BLaER1 treated with 17β-estradiol and CSF1 and Interleukin-3, amounts not matched to agents 10 nM and 100 nM (cell line): ENCODE results near the gene GPR108.
"Not testable (repeated sequence)": the region's sequence is repeated elsewhere in the genome, so short reads cannot be mapped to it uniquely, and the experiment has no call there.

Source experiments
- H3K27ac ChIP-seq, 11 experiments: shearing (Covaris generic); formaldehyde crosslinking; 2 replicates each; pipeline ENCODE4 v1.8.1; 2022
- H3K27me3 ChIP-seq, 11 experiments: shearing (Covaris generic); formaldehyde crosslinking; 2 replicates each; pipeline ENCODE4 v1.8.1; 2022
- H3K36me3 ChIP-seq, 11 experiments: shearing (Covaris generic); formaldehyde crosslinking; 2 replicates each; pipeline ENCODE4 v1.8.1; 2022
- H3K4me1 ChIP-seq, 10 experiments: shearing (Covaris generic); formaldehyde crosslinking; 2 replicates each; pipeline ENCODE4 v1.8.1; 2022
- H3K4me2 ChIP-seq, 11 experiments: shearing (Covaris generic); formaldehyde crosslinking; 2 replicates each; pipeline ENCODE4 v1.8.1; 2022
- H3K4me3 ChIP-seq, 10 experiments: shearing (Covaris generic); formaldehyde crosslinking; 2 replicates each; pipeline ENCODE4 v1.8.1; 2022
- H3K9ac ChIP-seq, 11 experiments: shearing (Covaris generic); formaldehyde crosslinking; 2 replicates each; pipeline ENCODE4 v1.8.1; 2022
- H3K9me3 ChIP-seq, 11 experiments: shearing (Covaris generic); formaldehyde crosslinking; replicated peaks in 1 of 11; 2 replicates each; pipeline ENCODE4 v1.8.1; 2022
- H4K20me1 ChIP-seq, 11 experiments: shearing (Covaris generic); formaldehyde crosslinking; 2 replicates each; pipeline ENCODE4 v1.8.1; 2022
- Cebpa-rat ChIP-seq, 11 experiments: shearing (Covaris generic); IDR thresholded peaks; 2 replicates each; pipeline ENCODE4 v1.8.1; 2022

Gene GPR108

GRCh38 chr19:6767081-6767356 lies 29.6 kb upstream of the GPR108 start:
- peak overlapping the region; percentile 90 to 100 (median 98) for H3K4me2 ChIP-seq
- peak overlapping the region; percentile 60 to 80 (median 68) for H3K4me3 ChIP-seq
- TF ChIP-seq Cebpa-rat (IDR thresholded peaks at IDR 0.05), result no peak
- H4K20me1 ChIP-seq, result no peaks in the 10 kb centered on the region
- H3K9me3 ChIP-seq, result no peaks in the 10 kb centered on the region
- H3K27me3 ChIP-seq, result no peaks in the 10 kb centered on the region
- peak overlapping the region in 10 of 11 experiments; percentile 39 to 74 (median 62); a peak in 20 of 22 replicates for H3K27ac ChIP-seq
- no peaks in the 10 kb centered on the region for H3K36me3 ChIP-seq
- H3K9ac ChIP-seq, result peak overlapping the region; percentile 58 to 79 (median 74)
- H3K4me1 ChIP-seq, result peaks cover 28 to 49% (median 37%) of the 10 kb centered on the region in 10 experiments

GRCh38 chr19:6766357-6767080 lies 29.1 kb upstream of the GPR108 start:
- H3K27ac ChIP-seq, result peak overlapping the region in 7 of 11 experiments; percentile 57 to 74 (median 67); a peak in 12 of 22 replicates
- peak overlapping the region; percentile 60 to 80 (median 68) for H3K4me3 ChIP-seq

GRCh38 chr19:6765738-6766356 lies 28.5 kb upstream of the GPR108 start:
- peaks cover 0 to 5% (median 0%) of the 10 kb centered on the region in 11 experiments; a peak in 8 of 22 replicates for H3K9me3 ChIP-seq
- peaks cover 24 to 40% (median 29%) of the 10 kb centered on the region in 10 experiments for H3K4me1 ChIP-seq
- H3K4me2 ChIP-seq, result peak overlapping the region; percentile 90 to 100 (median 98)
- no peaks in the 10 kb centered on the region for H4K20me1 ChIP-seq
- H3K4me3 ChIP-seq, result no peak overlapping the region
- H3K36me3 ChIP-seq, result no peaks in the 10 kb centered on the region; a peak in 1 of 22 replicates
- no peak for TF ChIP-seq Cebpa-rat (IDR thresholded peaks at IDR 0.05)
- peak overlapping the region in 1 of 11 experiments; percentile 74; a peak in 1 of 22 replicates for H3K9ac ChIP-seq
- no peak overlapping the region for H3K27ac ChIP-seq
- no peaks in the 10 kb centered on the region for H3K27me3 ChIP-seq

More at GRCh38 chr19:6766357-6767080, 29.1 kb upstream of the GPR108 start:
- H3K4me1 ChIP-seq, result peaks cover 24 to 44% (median 34%) of the 10 kb centered on the region in 10 experiments
- H3K27me3 ChIP-seq, result no peaks in the 10 kb centered on the region
- peak overlapping the region; percentile 90 to 100 (median 98) for H3K4me2 ChIP-seq
- TF ChIP-seq Cebpa-rat (IDR thresholded peaks at IDR 0.05), result no peak
- H4K20me1 ChIP-seq, result no peaks in the 10 kb centered on the region
- no peaks in the 10 kb centered on the region for H3K36me3 ChIP-seq
- no peaks in the 10 kb centered on the region for H3K9me3 ChIP-seq
- H3K9ac ChIP-seq, result peak overlapping the region; percentile 58 to 79 (median 74)

- not testable (repeated sequence) for H3K9me3 ChIP-seq, H3K4me2 ChIP-seq, H3K27ac ChIP-seq, H3K27me3 ChIP-seq, H3K4me3 ChIP-seq, H3K36me3 ChIP-seq, H3K9ac ChIP-seq, H4K20me1 ChIP-seq
- peaks cover 16 to 22% (median 21%) of the 10 kb centered on the region in 10 experiments for H3K4me1 ChIP-seq
These were observed 24.9 kb upstream of the GPR108 start for GRCh38 chr19:6762253-6762797.

GRCh38 chr19:6761053-6761676 lies 23.8 kb upstream of the GPR108 start:
- H3K4me1 ChIP-seq, result peaks cover 5 to 20% (median 17%) of the 10 kb centered on the region in 10 experiments
- H3K9me3 ChIP-seq, result peaks cover 0 to 10% (median 0%) of the 10 kb centered on the region in 11 experiments; a peak in 8 of 22 replicates
- H3K9ac ChIP-seq, result no peak overlapping the region
- H4K20me1 ChIP-seq, result no peaks in the 10 kb centered on the region
- no peak overlapping the region for H3K4me2 ChIP-seq
- no peak overlapping the region for H3K27ac ChIP-seq
- no peak for TF ChIP-seq Cebpa-rat (IDR thresholded peaks at IDR 0.05)
- no peaks in the 10 kb centered on the region for H3K27me3 ChIP-seq
- no peak overlapping the region for H3K4me3 ChIP-seq
- H3K36me3 ChIP-seq, result no peaks in the 10 kb centered on the region; a peak in 1 of 22 replicates

- no peak overlapping the region for H3K4me3 ChIP-seq
- H3K4me1 ChIP-seq, result peaks cover 0 to 16% (median 12%) of the 10 kb centered on the region in 10 experiments; a peak in 13 of 20 replicates
- H3K4me2 ChIP-seq, result no peak overlapping the region
- H3K27me3 ChIP-seq, result no peaks in the 10 kb centered on the region
- no peak overlapping the region for H3K27ac ChIP-seq
- H3K36me3 ChIP-seq, result no peaks in the 10 kb centered on the region; a peak in 1 of 22 replicates
- H3K9ac ChIP-seq, result no peak overlapping the region
- no peak for TF ChIP-seq Cebpa-rat (IDR thresholded peaks at IDR 0.05)
- no peaks in the 10 kb centered on the region for H4K20me1 ChIP-seq
- H3K9me3 ChIP-seq, result peaks cover 0 to 10% (median 0%) of the 10 kb centered on the region in 11 experiments; a peak in 8 of 22 replicates
These were observed 23.2 kb upstream of the GPR108 start for GRCh38 chr19:6760606-6761005.

GRCh38 chr19:6754653-6755463 lies 17.5 kb upstream of the GPR108 start:
- no peak for TF ChIP-seq Cebpa-rat (IDR thresholded peaks at IDR 0.05)
- H4K20me1 ChIP-seq, result peaks cover 0 to 19% (median 0%) of the 10 kb centered on the region in 11 experiments; a peak in 2 of 22 replicates
- no peak overlapping the region for H3K27ac ChIP-seq
- H3K36me3 ChIP-seq, result peaks cover 7 to 27% (median 25%) of the 10 kb centered on the region in 11 experiments; a peak in 20 of 22 replicates
- no peak overlapping the region for H3K9ac ChIP-seq
- no peaks in the 10 kb centered on the region for H3K27me3 ChIP-seq
- H3K4me1 ChIP-seq, result peaks cover 14 to 37% (median 29%) of the 10 kb centered on the region in 10 experiments; a peak in 18 of 20 replicates
- peak overlapping the region in 7 of 11 experiments; percentile 21 to 93 (median 84); a peak in 5 of 22 replicates for H3K4me2 ChIP-seq
- H3K9me3 ChIP-seq, result no peaks in the 10 kb centered on the region
- no peak overlapping the region for H3K4me3 ChIP-seq

GRCh38 chr19:6754136-6754535 lies 16.8 kb upstream of the GPR108 start:
- Histone ChIP-seq H3K9ac (no peak overlapping the region; a peak in 2 of 22 replicates), H4K20me1 (peaks cover 0 to 23% (median 0%) of the 10 kb centered on the region in 11 experiments; a peak in 3 of 22 replicates), H3K27me3 (no peaks in the 10 kb centered on the region), H3K4me1 (peaks cover 14 to 37% (median 29%) of the 10 kb centered on the region in 10 experiments; a peak in 18 of 20 replicates), H3K4me3 (peak overlapping the region in 6 of 10 experiments; percentile 45 to 69 (median 57); a peak in 4 of 20 replicates), H3K36me3 (peaks cover 13 to 35% (median 32%) of the 10 kb centered on the region in 11 experiments), H3K27ac (0 out of 22 replicates have a peak overlapping the region, but pooled peaks of 1 of the 11 experiments have one; percentile 13), H3K4me2 (peak overlapping the region; percentile 21 to 95 (median 85); a peak in 18 of 22 replicates), H3K9me3 (no peaks in the 10 kb centered on the region)
- TF ChIP-seq Cebpa-rat (IDR thresholded peaks at IDR 0.05), result no peak
